ENCODE results near the gene PPM1A.

DNA sequence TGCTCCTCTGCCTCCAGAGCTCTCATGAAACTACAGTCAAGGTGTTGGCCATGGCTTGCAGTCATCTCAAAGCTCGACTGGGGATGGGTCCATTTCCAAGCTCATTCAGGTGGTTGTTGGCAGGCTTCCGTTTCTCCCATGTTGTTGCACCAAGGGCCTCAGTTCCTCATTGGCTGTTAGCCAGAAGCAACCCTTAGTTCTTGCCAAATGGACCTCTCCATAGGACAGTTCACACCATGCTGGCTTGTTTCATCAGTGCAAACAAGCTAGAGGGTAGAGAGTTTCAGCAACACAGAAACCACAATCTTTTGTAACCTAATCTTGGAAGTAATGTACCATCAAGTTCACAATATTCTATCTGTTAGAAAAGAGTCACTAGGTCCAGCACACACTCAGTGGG is 22.7 kb upstream of the PPM1A start:
- TF ChIP-seq TOX (CRISPR knock-in tag; IDR thresholded peaks at IDR 0.05; ENCODE audit: borderline replicate concordance) = no peak
- no peak for TF ChIP-seq ZNF70 (CRISPR knock-in tag; IDR thresholded peaks at IDR 0.05)

All from SK-N-SH treated with all-trans-retinoic acid at 6 μM for 48 hours (cell line).